ENCODE data around the gene SNX33. TPM values are rescaled to one million over a fixed set of nuclear protein-coding genes. Genes with fewer than 3 reads are reported as not detected.

The SNX33 gene
- total RNA-seq, 1 donor from 2014 or later = 10.1 TPM

DNA sequence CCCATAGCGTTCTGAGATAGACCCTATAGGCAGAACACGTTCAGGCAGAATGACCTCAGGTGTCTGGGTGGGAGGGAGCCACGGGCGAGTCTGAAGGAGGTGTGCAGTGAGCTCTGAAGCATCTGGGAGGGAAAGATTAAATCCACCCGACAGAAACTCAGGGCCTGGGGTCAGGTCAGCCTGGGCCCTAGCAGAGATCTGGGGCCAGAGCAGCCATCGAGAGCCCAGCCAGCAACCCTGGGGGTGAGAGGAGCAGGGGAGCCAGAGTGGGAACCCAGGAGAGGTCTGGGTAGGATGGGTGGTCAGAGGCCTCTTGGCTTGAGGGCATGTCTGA, 22.1 kb downstream of the SNX33 start:
- Histone ChIP-seq H2AFZ (replicated peaks) (no peak overlapping the region), H3K27ac (no peak overlapping the region), H3K79me2 (ENCODE audit: low read depth) (no peaks in the 10 kb centered on the region), H3K4me2 (no peak overlapping the region), H3K9ac (no peak overlapping the region), H3K4me1 (peaks cover 17% of the 10 kb centered on the region), H3K4me3 (no peak overlapping the region), H3K9me3 (ENCODE audit: low read depth) (no peaks in the 10 kb centered on the region), H3K27me3 (no peaks in the 10 kb centered on the region), H4K20me1 (ENCODE audit: low read depth) (no peaks in the 10 kb centered on the region), H3K36me3 (no peaks in the 10 kb centered on the region), H3F3A (ENCODE audit: low read depth) (no peaks in the 10 kb centered on the region)
- TF ChIP-seq, protein P1, sequence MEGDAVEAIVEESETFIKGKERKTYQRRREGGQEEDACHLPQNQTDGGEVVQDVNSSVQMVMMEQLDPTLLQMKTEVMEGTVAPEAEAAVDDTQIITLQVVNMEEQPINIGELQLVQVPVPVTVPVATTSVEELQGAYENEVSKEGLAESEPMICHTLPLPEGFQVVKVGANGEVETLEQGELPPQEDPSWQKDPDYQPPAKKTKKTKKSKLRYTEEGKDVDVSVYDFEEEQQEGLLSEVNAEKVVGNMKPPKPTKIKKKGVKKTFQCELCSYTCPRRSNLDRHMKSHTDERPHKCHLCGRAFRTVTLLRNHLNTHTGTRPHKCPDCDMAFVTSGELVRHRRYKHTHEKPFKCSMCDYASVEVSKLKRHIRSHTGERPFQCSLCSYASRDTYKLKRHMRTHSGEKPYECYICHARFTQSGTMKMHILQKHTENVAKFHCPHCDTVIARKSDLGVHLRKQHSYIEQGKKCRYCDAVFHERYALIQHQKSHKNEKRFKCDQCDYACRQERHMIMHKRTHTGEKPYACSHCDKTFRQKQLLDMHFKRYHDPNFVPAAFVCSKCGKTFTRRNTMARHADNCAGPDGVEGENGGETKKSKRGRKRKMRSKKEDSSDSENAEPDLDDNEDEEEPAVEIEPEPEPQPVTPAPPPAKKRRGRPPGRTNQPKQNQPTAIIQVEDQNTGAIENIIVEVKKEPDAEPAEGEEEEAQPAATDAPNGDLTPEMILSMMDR (IDR thresholded peaks at IDR 0.05) = no peak
- no peak for TF ChIP-seq EZH2 (IDR thresholded peaks at IDR 0.05)
- TF ChIP-seq EZH2phosphoT487 (IDR thresholded peaks at IDR 0.05) = no peak
- H3K27me3 Mint-ChIP-seq (ENCODE audit: insufficient read depth, low read depth) = peaks cover 6% of the 10 kb centered on the region
- H3K9me3 Mint-ChIP-seq = no peaks in the 10 kb centered on the region
- DNase-seq (ENCODE audit: low spot score) = no peak
- H3K27ac Mint-ChIP-seq = no peak overlapping the region
- no peaks in the 10 kb centered on the region for H3K36me3 Mint-ChIP-seq
- H3K4me1 Mint-ChIP-seq = peaks cover 15% of the 10 kb centered on the region
- no peak overlapping the region for H3K4me3 Mint-ChIP-seq

- Histone ChIP-seq H3K4me3 (no peak overlapping the region), H3K9ac (no peak overlapping the region), H3K36me3 (no peaks in the 10 kb centered on the region), H3K27ac (no peak overlapping the region), H2AFZ (replicated peaks) (no peak overlapping the region), H3K27me3 (no peaks in the 10 kb centered on the region), H3K79me2 (ENCODE audit: low read depth) (no peaks in the 10 kb centered on the region), H3K4me2 (no peak overlapping the region), H3F3A (ENCODE audit: low read depth) (no peaks in the 10 kb centered on the region), H4K20me1 (ENCODE audit: low read depth) (no peaks in the 10 kb centered on the region), H3K4me1 (peaks cover 17% of the 10 kb centered on the region), H3K9me3 (ENCODE audit: low read depth) (no peaks in the 10 kb centered on the region)
- TF ChIP-seq EZH2phosphoT487 (IDR thresholded peaks at IDR 0.05) = no peak
- TF ChIP-seq, protein P1 (IDR thresholded peaks at IDR 0.05) = no peak
- no peak for TF ChIP-seq EZH2 (IDR thresholded peaks at IDR 0.05)
- H3K9me3 Mint-ChIP-seq = no peaks in the 10 kb centered on the region
- H3K4me3 Mint-ChIP-seq = no peak overlapping the region
- peaks cover 6% of the 10 kb centered on the region for H3K27me3 Mint-ChIP-seq (ENCODE audit: insufficient read depth, low read depth)
- H3K4me1 Mint-ChIP-seq = peaks cover 13% of the 10 kb centered on the region
- no peak for DNase-seq (ENCODE audit: low spot score)
- H3K36me3 Mint-ChIP-seq = no peaks in the 10 kb centered on the region
- no peak overlapping the region for H3K27ac Mint-ChIP-seq
Observed at GRCh38 chr15:75671730-75672602, 24.3 kb downstream of the SNX33 start.

DNA sequence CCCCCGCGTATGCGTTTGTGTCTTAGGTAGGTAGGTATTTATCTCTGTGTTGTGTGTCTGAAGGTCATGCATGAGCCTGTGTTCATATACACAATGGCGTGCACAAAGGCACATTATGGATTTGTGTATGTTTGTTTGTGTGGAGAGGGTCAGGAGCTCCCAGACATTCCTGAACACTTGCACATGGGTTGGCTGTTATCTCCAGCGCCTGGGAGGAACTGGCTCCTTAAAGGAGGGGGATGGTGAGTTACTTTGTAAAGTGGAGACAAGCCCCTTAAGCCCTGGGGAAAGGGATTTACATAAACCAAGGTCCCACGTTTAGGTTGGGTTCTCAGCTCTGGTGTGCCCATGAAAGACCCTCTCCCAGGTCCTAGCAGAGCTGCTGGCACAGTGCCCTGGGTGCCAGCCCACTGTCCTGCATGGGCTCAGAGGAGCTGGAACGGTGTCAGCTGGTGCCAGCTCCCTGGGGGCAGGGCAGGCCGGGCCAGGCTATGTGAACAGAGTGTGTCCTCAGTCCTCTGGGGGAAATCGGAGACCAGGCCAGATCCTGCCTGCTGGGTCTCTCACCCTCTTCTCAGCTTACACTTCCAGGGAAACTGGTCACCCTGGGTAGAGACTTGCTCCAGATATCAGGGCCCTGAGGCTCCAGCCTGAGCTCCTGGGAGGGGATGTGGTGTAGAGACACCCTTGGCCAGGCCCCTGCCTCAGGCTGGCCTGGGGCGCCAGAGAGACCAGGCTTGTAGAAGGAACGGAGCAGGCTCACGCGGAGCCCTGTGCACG, 25.1 kb downstream of the SNX33 start:
- Histone ChIP-seq H3K27ac (no peak overlapping the region), H3F3A (ENCODE audit: low read depth) (no peaks in the 10 kb centered on the region)
- peak; percentile 56 for DNase-seq (ENCODE audit: low spot score)

More for the DNA sequence above, 25.1 kb downstream of the SNX33 start:
- H3K9me3 ChIP-seq (ENCODE audit: low read depth) = no peaks in the 10 kb centered on the region
- H3K4me3 Mint-ChIP-seq = no peak overlapping the region
- no peaks in the 10 kb centered on the region for H3K27me3 ChIP-seq
- TF ChIP-seq EZH2 (IDR thresholded peaks at IDR 0.05) = no peak
- TF ChIP-seq EZH2phosphoT487 (IDR thresholded peaks at IDR 0.05) = no peak
- H3K9ac ChIP-seq = no peak overlapping the region
- H3K79me2 ChIP-seq (ENCODE audit: low read depth) = no peaks in the 10 kb centered on the region
- peaks cover 16% of the 10 kb centered on the region for H3K4me1 Mint-ChIP-seq
- H3K36me3 ChIP-seq = no peaks in the 10 kb centered on the region
- no peaks in the 10 kb centered on the region for H3K9me3 Mint-ChIP-seq
- peak overlapping the region; percentile 80 for H3K27ac Mint-ChIP-seq
- H3K27me3 Mint-ChIP-seq (ENCODE audit: insufficient read depth, low read depth) = peaks cover 6% of the 10 kb centered on the region
- no peak overlapping the region for H2AFZ ChIP-seq (replicated peaks)
- H3K4me2 ChIP-seq = peak overlapping the region; percentile 11
- peaks cover 25% of the 10 kb centered on the region for H3K4me1 ChIP-seq
- no peak overlapping the region for H3K4me3 ChIP-seq
- H3K36me3 Mint-ChIP-seq = no peaks in the 10 kb centered on the region
- no peaks in the 10 kb centered on the region for H4K20me1 ChIP-seq (ENCODE audit: low read depth)
